Stimulated activated CD4-positive, alpha-beta T cell treated with anti-CD3 and anti-CD28 coated beads, Interleukin-12 subunit alpha, Interleukin-12 subunit beta, amount 100 ng/mL, for 48 hours (primary cell): Measurements from ENCODE around the gene MT2A.

ENCODE experiments used
- DNase-seq, 3 donors: peaks; one replicate each; pipeline ENCODE4 v3.0.0-alpha.2; 2020; ENCODE audit warnings: low read depth in 2 of 3, low spot score in 1 of 3

Gene MT2A

GRCh38 chr16:56636616-56637413, 28.4 kb downstream of the MT2A start:
- DNase-seq = no peak

DNA sequence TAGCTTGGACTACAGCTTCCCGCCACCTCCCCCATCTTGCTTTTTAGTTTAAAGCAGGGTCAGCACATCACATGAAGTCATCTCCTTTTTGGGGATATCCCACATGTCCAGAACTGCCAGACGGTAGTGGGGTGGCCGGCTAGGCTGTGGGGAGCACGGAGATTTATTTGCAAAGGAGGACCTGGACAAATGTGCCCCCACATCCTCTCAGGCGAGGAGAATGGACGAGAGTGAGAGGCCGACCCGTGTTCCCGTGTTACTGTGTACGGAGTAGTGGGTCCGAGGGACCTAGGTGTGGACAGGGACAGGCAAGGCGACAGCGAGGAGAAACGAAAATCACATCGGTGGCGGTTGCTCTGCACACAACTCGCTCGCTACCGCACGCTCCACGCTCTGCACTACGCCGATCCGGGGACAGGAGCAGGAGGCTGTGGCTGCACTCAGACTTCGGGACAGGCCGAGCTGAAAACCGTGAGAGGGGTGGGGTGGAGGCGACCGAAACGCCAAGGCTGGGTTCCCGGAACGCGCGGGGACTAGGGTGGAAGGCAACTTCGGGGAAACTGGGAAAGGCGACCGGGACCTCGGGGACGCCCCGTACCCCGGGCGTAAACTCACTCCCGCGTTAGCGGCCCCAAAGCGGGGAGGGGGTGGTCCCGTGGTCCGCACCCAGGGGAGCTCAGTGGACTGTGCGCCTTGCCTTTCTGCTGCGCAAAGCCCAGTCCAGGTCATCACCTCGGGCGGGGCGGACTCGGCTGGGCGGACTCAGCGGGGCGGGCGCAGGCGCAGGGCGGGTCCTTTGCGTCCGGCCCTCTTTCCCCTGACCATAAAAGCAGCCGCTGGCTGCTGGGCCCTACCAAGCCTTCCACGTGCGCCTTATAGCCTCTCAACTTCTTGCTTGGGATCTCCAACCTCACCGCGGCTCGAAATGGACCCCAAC, 29.7 kb downstream of the MT2A start, which contains the start of gene MT1A:
MT1A (plus strand) TSS at position 853 of the 937 bp plus-strand sequence; CDS start at position 926, 73 bp downstream.
- no peak for DNase-seq

- no peak for DNase-seq
Observed at GRCh38 chr16:56639045-56639444, 30.7 kb downstream of the MT2A start.

DNA sequence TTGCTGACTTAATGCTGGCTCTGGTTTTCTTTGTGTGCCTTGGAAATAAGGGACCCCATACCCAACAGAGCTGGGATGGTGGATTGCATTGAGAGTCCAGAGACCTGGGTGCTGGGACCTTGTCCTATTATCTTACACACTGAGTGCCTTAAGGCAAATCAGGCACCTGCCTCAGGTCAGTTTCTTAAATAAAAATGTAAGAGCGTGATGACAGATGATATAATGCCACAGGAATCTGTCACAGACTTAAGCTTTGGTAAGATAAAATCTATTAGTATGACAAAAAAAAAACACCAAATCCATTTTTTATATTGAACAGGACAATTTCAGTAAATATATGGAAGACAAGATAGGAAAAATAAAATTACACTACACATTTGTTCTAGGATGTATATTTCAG, 31.7 kb downstream of the MT2A start:
- DNase-seq = no peak

- no peak for DNase-seq
Observed at GRCh38 chr16:56641166-56641565, 32.8 kb downstream of the MT2A start.

GRCh38 chr16:56643080-56643778, 34.8 kb downstream of the MT2A start:
- DNase-seq = peak; percentile 58 to 80 (median 59)

DNA sequence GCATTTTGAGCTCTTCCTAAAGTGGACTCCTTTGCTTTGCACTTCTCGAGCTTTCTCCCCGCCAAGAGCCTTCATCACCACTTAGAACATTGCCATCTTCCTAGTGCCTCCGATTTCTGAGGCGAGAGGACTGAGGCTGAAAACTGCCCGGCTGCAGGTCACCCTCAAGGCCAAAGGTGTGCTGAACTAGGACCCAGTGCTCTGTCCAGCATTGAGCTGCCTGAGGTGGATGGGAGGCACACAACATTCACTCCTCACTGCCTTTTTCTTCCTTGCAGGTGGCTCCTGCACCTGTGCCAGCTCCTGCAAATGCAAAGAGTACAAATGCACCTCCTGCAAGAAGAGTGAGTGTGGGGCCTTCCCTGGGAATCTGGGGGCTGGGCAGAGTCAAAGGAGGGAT, 35.4 kb downstream of the MT2A start:
- DNase-seq = no peak

GRCh38 chr16:56645311-56645710, 36.9 kb downstream of the MT2A start:
- DNase-seq = no peak

- DNase-seq = no peak
Observed at GRCh38 chr16:56645838-56646237, 37.5 kb downstream of the MT2A start.

GRCh38 chr16:56647641-56648431, 39.5 kb downstream of the MT2A start:
- no peak for DNase-seq

- DNase-seq = no peak
Observed at GRCh38 chr16:56649271-56649670, 40.9 kb downstream of the MT2A start.

DNA sequence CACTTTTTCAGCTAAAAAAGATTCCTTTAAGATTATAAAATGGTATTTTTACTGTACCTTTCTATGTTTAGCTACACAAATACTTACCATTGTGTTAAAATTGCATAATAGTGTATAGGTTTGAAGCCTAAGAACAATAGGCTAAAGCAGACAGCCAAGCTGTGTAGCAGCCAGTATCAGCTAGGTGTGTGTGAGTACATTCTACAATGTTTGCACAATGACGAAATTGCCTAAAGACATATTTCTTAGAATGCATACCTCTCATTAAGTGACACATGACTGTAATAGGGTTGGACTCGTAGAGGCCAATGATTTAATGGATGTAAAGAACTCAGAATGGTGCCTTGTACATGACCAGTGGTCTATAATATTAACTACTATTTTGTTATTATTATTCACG, 41.4 kb downstream of the MT2A start:
- DNase-seq = no peak

- no peak for DNase-seq
Observed at GRCh38 chr16:56651586-56651985, 43.2 kb downstream of the MT2A start, which contains the start of gene MT1B. Gene MT1B (plus strand): TSS chr16:56651886. CDS start chr16:56651954, 68 bp downstream.

GRCh38 chr16:56652600-56652999, 44.2 kb downstream of the MT2A start:
- no peak for DNase-seq

DNA sequence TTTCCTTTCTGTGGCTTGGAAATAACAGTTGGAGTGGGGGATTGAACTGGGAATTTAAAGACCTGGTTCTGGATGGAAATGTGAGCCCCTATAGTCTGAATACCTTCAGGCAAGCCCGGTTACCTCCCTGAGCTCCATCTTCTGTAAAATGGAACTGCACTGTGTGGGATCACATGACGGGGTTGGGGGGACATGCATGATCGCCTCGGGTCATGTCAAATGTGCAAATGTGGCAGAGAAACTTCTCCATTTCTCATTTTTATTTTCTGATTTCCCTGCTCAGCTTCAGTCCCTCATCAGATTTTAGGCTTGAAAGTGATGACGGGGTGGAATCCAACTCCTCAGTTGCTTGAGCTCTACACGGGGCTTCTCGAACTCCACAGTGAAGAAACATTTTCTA, 44.8 kb downstream of the MT2A start:
- no peak for DNase-seq

DNA sequence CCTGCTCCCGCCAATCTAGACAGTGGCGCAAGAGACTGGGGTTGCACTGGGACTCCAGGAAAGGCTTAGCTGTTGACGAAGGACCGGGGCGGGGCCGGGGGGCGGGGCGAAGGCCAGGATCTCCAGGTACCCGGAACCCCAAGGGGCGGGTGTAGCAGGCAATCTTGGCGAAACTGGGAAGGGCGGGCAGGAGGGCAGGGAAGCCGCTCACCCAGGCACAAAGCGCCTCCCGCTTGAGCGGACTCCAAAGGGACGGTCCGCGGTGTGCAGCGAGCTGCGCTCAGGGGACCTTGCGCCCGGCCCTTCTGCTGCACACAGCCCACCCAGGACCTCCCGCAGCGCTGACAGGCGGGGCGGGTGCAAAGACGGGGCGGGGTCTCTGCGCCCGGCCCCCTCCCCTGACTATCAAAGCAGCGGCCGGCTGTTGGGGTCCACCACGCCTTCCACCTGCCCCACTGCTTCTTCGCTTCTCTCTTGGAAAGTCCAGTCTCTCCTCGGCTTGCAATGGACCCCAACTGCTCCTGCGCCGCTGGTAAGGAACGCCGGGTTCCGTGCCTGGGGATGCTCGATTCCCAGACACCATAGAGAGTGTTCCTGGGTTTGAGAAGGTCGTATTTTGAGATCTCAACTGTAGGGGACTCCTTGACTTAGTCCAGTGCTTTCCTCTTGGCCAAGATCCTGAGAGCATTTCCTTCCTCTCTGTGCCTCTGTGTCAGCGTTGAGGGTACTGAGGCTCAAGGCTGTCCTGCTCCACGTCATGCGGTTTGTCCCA, 49.4 kb downstream of the MT2A start, which contains the start of gene MT1F:
MT1F (plus strand) TSS at position 405 of the 772 bp plus-strand sequence; CDS start at position 505, 100 bp downstream.
- peak in 2 of 3 donors; percentile 57 to 60 for DNase-seq

DNA sequence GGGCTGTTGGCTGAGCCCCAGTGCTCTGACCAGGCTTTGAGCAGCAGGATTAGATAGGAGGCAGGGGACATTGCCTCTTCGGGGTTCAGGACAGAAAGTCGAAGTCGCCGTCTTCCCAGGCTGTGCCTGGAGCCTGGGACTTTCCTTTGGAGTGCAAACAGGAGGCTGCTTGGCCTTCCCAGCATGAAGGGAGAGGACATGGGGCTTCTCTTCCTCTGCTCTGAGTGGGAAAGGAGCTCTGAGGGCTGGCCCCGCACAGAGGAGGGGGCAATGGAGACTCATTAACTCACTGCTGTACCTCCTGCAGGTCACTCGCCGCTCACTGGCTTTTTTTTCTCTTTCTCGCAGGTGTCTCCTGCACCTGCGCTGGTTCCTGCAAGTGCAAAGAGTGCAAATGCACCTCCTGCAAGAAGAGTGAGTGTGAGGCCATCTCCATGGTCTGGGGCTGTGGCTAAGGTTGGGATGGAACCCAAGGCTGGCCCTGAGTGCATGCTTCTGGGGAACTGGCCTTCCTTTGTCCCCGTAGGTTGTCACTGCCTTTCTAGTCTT, 50.0 kb downstream of the MT2A start:
- no peak for DNase-seq
